HG03103 (cell line): ENCODE data around the gene RNF111.

ENCODE experiments used
- ATAC-seq: cut with Tn5 transposase; IDR thresholded peaks from one replicate; pipeline ENCODE4 v1.9.1; 2021; ENCODE audit warnings: low read depth; ENCODE audit not compliant: unreplicated experiment

RNF111 gene

GRCh38 chr15:58987491-58988005 is at the start of gene RNF111:
Gene RNF111 (plus strand): TSS chr15:58987663. CDS start chr15:59030823, 43,160 bp downstream.
- ATAC-seq = peak; percentile 60

DNA sequence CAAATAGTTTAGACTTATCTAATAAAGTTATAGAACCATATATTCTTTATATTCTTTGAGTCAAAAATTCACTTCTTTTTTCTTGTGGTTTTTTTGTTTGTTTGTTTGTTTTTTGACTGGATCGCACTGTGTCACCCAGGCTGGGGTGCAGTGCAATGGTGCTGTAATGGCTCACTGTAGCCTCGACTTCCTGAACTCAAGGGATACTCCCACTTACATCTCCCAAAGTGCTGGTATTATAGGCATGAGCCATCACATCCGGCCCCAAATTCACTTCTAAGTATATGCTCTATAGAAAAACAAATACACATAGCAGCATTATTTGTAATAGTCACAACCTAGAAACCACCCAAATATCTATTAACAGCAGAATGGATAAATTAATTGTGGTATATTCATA is 40.3 kb upstream of the RNF111 start:
- ATAC-seq = no peak

DNA sequence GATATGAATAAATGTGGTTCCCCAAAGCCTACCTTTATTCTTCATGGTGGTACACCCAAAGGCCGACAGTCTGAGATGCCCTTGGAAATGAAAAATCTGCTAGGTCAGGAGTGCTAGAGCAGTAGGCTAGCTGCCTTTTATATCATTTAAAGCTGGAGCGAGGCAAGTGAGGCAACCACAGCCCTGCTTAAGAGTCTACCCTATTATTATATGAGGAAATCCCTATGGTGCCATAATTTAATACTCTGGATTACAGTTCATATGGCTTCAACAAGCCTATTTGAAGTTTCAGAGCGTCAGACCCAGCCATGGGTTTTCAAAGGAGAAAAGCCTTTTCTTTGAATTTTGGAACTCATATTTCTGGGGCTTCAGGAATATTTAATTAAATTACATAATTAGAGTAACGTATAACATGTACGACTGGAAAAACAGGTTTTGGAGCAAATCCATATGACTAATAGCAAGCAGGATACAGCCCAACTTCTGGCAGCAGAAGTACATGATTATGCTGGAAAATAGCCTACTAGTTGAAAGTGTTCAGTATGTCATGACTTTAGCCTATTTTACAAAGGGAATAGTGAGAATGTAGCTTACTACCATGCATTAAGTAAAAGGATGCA is 36.0 kb upstream of the RNF111 start:
- no peak for ATAC-seq

GRCh38 chr15:58952751-58953150 is 34.7 kb upstream of the RNF111 start:
- no peak for ATAC-seq

DNA sequence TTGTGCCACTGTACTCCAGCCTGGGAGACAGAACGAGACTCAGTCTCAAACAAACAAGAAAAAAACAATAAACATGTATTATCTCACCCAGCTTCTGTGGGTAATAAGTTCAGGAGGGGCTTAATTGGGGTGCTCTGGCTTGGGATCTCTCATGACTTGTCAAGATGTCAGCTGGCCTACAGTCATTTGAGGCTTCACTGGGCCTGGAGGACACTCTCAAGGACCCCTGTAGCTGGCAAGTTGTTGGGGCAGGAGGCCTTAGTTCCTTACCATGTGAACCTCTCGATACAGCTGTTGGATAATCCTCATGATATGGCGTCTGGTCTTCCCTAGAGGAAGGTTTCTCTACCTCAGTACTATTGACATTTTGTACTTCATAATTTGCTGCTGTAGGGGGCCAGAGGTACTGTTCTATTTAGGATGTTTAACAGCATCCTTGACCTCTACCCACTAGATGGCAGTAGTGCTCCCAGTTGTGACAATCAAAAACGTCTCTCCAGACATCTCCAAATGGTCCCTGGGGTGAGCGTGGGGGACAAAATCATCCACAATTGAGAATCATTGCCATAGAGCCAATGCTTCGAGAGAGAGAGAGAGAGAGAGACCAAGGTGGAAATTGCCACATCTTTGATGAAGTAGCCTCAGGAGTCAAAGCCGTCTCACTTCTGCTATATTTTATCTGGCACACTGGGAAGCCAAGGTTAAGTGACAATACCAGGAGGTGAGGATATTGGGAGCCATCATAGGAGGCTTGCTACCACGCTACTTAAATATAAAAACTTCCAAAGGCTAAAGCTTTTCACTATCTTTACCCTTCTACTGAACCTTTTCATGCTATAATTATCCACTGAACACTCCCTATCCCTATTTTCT is 30.1 kb upstream of the RNF111 start:
- no peak for ATAC-seq

DNA sequence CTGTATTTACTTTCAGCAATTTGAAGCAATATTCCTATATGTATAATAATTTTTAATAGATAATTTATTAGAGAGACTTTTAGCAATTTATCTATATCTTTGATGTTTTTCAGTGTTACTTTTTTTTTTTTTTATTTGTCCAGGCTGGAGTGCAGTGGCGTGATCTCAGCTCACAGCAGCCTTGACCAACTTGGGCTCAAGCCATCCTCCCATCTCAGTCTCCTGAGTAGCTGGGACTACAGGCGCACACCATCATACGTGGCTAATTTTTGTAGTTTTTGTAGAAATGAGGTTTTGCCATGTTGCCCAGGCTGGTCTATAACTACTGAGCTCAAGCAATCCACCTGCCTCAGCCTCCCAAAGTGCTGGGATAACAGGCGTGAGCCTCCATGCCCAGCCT is 28.7 kb upstream of the RNF111 start:
- ATAC-seq = no peak

DNA sequence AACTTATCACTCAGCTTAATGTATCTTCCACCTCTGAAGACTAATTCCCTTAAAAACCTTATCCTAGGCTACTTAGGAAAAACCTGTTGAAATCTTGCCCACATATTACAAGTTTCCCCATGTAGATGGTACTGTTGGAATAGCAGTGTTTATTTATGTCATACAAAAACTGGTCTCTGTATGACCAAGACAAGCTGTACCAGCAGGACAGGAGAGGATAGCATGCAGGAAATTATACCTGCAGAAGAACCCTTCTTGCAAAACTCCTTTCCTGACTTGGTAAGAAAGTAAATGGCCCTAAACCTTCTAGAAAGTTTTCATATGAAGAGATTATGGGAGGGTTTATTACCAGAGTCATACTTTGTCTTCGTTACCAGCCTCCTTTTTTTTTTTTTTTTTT is 25.3 kb upstream of the RNF111 start:
- ATAC-seq = no peak

DNA sequence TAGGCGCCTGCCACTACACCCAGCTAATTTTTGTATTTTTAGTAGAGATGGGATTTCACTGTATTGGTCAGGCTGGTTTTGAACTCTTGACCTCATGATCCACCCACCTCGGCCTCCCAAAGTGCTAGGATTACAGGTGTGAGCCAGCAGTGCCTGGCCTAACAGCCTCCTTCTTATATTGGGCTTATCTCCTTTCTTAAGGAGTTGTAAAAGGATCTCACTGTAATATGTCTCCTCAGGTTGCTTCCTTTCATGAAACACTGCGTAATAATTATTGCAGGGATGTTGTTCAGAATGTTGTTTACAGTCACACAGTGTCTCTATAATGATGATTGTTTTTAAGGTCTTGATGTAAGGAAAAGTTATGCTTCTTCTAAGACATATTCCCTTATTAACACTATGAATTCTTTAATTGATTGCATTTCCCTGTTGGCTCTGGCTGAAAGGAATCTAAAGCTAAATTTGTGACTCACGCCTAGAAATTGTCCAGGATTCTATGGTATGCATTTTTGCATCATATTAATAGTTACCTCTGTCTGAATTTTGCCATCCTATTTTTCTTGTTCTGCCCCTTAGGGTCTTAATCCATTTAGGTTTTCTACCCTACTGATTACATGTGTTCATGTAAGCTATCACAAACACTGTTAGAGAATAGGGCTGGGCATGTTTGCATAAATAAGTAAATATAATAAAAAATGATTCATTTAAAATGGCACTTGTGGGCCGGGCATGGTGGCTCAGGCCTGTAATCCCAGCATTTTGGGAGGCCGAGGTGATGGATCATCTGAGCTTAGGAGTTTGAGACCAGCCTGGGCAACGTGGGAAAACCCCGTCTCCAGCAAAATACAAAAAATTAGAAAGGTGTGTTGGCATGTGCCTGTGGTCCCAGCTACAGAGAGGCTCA is 24.5 kb upstream of the RNF111 start:
- ATAC-seq = no peak

GRCh38 chr15:58966698-58967097 is 20.8 kb upstream of the RNF111 start:
- ATAC-seq = no peak

- ATAC-seq = no peak
Measured at GRCh38 chr15:58967479-58967878, 20.0 kb upstream of the RNF111 start.

- ATAC-seq = no peak
Measured at GRCh38 chr15:58977887-58978286, 9.6 kb upstream of the RNF111 start.

- ATAC-seq = no peak
Measured at GRCh38 chr15:58980351-58980939, 7.0 kb upstream of the RNF111 start.

- no peak for ATAC-seq
Measured at GRCh38 chr15:58981808-58982475, 5.5 kb upstream of the RNF111 start.

DNA sequence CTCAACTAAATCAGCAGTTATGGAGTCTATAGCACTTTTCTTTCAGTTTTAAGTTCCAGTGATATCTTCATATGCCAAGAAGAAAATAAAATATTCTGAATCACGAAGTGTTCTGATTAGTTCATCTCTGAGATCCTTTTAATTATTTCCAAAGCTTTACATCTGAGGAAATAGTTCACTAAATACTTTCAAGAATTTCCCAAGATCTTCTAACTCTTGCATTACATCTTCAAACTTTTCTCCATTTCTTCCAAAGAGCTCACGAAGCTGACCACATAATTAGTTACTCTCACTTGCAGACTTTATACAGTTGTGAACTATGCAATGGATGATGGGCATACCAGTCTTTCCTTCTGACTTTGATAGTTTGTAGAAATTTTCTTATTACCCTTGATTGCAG is 4.2 kb upstream of the RNF111 start:
- no peak for ATAC-seq

GRCh38 chr15:58985443-58985842 is 2.0 kb upstream of the RNF111 start:
- no peak for ATAC-seq

GRCh38 chr15:58987036-58987435 is 427 bp upstream of the RNF111 start:
- ATAC-seq = no peak

GRCh38 chr15:58988006-58988785 is 733 bp downstream of the RNF111 start:
- peak; percentile 32 for ATAC-seq

DNA sequence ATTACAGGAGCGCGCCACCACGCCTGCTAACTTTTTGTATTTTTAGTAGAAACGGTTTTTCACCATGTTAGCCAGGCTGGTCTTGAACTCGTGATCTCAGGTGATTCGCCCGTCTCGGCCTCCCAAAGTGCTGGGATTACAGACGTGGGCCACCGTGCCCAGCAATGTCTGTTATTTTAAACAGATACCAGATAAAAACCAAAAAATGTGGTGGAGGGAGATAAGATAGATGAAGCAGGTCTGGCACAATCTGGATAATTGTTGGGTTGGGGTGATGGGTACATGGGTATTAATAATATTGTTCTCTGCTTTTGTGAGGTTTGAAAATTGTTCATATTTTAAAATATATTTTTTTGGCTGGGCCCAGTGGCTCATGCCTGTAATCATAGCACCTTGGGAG is 4.7 kb downstream of the RNF111 start:
- no peak for ATAC-seq

GRCh38 chr15:58994906-58995453 is 7.5 kb downstream of the RNF111 start:
- ATAC-seq = no peak
